Left forelimb (tissue), 1 donor: ENCODE results near the gene MAP3K15.

ENCODE experiments used
- DNase-seq: peaks from one replicate; pipeline ENCODE4 v3.0.0-alpha.2; 2018; ENCODE audit warnings: low spot score

The MAP3K15 gene, protein sequence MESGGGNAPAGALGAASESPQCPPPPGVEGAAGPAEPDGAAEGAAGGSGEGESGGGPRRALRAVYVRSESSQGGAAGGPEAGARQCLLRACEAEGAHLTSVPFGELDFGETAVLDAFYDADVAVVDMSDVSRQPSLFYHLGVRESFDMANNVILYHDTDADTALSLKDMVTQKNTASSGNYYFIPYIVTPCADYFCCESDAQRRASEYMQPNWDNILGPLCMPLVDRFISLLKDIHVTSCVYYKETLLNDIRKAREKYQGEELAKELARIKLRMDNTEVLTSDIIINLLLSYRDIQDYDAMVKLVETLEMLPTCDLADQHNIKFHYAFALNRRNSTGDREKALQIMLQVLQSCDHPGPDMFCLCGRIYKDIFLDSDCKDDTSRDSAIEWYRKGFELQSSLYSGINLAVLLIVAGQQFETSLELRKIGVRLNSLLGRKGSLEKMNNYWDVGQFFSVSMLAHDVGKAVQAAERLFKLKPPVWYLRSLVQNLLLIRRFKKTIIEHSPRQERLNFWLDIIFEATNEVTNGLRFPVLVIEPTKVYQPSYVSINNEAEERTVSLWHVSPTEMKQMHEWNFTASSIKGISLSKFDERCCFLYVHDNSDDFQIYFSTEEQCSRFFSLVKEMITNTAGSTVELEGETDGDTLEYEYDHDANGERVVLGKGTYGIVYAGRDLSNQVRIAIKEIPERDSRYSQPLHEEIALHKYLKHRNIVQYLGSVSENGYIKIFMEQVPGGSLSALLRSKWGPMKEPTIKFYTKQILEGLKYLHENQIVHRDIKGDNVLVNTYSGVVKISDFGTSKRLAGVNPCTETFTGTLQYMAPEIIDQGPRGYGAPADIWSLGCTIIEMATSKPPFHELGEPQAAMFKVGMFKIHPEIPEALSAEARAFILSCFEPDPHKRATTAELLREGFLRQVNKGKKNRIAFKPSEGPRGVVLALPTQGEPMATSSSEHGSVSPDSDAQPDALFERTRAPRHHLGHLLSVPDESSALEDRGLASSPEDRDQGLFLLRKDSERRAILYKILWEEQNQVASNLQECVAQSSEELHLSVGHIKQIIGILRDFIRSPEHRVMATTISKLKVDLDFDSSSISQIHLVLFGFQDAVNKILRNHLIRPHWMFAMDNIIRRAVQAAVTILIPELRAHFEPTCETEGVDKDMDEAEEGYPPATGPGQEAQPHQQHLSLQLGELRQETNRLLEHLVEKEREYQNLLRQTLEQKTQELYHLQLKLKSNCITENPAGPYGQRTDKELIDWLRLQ (N-terminal part only)

DNA sequence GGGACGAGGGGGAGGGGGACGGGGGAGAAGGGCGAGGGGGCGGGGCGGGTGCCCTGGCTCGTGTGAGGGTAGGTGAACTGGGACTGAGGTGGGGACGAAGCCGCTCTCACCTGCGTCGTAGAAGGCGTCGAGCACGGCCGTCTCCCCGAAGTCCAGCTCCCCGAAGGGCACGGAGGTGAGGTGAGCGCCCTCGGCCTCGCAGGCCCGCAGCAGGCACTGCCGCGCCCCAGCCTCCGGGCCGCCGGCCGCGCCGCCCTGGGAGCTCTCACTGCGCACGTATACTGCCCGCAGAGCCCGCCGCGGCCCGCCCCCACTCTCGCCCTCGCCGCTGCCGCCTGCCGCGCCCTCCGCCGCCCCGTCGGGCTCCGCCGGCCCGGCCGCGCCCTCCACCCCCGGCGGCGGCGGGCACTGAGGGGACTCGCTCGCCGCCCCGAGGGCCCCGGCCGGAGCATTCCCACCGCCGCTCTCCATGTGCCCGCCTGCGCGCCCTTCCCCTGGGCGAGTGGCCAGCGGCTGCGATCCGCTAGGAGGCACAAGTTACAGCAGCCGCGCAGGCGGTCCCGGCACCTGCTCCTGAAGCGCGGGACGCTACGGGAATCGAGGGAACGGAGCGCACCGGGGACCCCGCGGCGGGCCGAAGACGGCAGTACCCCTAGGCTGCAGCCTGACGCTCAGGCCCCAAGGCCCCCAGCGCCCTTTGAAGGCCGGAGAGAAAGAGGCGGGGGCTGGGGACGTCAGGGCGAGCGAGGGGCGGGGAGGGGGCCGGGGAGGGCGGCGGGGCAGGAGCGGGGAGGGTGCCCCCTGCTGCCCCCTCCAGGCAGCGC lies at the start of gene MAP3K15:
TSS of gene MAP3K15 (minus strand) at position 718 of the 824 bp plus-strand sequence. CDS start at position 471, 247 bp downstream.
- no peak for DNase-seq

DNA sequence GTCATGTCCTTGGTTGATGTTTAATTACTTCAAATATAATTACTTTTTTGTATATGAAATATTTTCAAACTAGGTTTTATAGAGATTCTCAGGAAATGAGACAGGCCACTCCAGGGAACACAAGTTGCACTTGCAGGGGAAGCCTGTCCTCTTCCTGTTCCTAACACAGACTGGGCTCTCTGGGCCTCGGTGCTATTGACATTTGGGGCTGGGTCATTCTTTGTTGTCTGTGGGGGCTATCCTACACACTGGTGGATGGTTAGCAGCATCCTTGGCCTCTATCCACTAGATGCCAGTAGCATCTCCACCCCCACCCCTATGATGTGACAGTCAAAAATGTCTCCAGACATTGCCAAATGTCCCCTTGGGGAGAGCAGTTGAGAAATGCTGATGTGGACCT lies 49.3 kb upstream of the MAP3K15 start:
- no peak for DNase-seq

DNA sequence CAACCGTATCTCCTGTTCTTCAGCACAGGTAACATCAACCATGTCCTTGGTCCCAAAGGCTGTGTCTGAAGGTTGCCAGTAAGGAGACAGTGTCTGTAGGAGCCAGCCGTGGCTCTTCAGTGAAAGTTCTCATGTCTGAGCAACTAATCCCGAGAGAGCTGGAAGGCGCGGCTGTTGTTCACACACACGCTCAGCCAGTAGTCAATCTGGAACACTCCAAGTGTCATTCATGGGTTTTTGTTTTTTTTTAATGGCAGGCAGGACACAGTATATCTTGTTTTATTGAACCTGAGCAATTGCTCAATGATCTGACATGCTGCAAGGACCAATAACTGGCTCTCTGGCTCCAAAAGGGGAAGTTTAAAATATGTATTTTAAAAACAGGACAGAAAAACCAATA lies 48.4 kb upstream of the MAP3K15 start:
- DNase-seq, result no peak

DNA sequence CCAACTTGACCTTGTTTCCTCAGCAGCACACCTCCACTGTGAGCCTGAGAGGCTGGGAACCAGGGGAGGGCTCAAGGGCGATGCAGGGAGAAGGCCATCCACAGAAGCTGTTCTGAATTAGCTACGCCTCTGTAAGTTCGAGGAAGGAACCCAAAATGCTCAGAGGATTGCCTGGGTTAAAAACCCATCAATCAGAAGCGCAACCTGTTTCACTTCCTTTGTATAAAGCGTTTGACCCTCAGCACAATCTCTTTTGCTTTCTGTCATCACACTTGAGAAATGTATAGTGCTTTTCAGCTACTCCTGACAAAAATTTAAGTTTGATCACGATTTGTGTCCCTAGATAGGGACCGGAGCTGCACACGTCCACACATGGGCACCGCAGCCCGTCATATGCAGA lies 48.0 kb upstream of the MAP3K15 start:
- DNase-seq, result no peak

DNA sequence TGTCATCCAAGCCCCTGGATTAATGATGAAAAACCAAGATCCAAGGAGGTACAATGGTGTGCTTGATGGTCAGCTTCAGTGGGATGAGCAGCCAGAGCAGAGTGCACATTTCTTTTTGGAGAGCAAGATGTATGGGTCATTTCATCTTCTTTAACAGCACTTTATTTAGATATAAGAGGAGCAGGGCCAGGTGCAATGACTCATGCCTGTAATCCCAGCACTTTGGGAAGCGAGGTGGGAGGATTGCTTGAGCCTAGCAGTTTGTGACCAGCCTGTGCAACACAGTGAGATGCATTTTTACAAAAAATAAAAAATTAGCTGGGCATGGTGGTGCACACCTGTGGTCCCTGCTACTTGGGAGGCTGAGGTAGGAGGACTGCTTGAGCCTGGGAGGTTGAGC lies 45.3 kb upstream of the MAP3K15 start:
- no peak for DNase-seq

DNA sequence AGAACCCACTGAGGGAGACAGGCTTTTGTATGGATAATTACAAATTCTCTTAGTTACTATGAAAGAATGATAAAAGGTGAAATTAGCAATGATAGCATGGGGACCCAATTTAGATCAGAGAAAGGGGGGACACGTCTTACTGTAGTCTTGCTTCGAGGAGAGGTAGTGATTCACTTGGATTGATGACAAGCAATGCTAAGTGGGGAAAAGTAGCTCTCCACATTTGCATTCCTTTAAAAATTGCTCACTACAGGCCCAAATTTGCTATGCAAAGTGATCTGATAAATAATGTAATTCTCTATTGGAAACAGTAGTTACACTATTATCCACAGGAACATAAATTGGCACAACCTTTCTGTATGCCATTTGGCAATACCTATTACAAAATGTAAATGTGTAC lies 42.5 kb upstream of the MAP3K15 start:
- DNase-seq, result no peak

DNA sequence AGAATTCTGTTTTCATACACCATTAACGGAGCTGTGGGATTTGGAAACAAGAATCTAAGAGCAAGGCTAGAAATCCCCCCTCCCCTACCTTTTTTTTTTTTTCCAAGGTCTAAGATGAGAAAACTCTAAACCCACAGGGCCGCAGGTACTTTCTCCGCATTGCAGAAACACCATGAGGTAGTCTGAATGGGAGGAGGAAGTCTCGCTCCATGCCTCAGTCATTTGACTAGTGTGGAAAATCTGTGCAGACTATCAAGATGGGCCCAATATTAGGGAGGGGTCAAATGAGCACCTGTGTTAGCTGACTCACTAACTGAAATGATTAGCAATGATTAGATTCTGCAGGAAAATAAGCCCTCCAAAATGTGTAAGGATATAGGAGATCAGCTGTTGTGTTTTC lies 40.9 kb upstream of the MAP3K15 start:
- DNase-seq, result no peak

DNA sequence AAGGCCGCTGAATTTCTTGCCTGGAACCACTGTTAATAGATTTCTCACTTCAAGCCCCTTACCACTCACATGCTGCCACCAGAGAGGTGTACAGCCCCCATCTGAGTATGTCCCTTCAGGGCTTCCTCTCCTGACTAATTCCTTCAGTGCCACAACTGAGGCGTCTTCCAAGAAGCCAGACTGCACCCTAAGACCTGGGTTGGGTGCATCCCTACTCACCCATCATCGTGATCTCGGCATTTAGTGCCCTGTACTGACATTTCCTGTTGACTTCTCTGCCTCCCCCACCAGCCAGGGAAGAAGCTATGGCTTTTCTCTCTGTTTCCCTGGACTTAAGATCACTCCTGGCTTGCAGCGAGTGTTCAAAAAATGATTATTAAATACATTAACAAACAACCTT lies 40.4 kb upstream of the MAP3K15 start:
- DNase-seq, result no peak

DNA sequence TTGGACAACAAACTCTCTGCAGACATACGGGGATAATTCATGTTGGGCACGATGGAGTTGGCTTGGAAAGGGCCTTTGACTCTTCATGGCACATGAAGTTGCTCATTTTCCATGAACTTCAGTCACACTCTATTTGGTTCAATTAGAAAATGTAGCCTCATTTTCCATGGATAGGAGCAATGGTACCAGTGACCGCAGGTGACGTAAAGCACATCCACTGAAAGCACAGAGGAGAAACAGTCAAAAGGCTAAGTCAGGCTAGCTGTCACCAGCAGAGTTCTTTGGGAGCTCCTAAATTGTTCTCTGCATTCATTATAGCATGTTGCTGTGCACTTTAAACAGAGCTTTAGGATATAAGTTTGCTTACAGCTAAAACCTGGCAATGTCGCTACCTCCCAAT lies 39.9 kb upstream of the MAP3K15 start:
- DNase-seq, result no peak

DNA sequence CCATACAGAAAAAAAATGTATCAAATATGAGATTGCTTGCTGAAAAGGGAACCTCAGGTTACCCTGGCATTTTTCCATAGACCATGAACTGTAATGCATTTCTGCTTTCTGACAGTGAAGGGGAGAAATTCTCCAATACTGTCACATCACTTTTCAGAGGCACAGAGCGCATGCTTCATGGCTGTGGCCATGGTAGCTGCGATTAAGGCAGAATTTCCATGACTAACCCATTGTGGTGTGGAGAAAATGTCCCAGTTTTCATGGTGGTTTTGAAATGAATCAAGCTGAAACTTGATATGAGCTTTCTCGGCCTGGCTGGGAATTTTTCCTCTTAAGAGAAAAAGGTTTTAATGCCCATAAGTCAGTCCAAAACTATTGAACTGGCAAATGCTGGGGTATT lies 39.5 kb upstream of the MAP3K15 start:
- no peak for DNase-seq

DNA sequence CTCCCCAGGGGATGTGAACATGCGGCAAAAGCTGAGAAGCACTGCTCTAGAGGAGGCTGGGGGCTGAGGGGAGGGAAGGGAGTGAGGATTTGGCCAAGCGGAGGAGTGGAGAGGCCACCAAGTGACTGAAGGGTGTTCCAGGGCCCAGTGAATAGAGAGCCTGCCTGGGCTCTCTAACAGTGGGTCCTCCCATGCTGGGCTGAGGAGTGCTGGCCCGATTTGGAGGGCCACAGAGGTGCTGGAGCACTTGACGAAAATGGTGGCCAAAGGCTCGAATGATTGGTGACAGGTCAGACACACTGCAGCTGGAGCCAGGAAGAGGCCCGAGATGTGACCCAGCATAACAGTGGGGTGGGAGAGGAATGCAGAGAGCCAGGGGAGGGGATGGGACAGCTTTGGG lies 37.5 kb upstream of the MAP3K15 start:
- DNase-seq, result no peak

DNA sequence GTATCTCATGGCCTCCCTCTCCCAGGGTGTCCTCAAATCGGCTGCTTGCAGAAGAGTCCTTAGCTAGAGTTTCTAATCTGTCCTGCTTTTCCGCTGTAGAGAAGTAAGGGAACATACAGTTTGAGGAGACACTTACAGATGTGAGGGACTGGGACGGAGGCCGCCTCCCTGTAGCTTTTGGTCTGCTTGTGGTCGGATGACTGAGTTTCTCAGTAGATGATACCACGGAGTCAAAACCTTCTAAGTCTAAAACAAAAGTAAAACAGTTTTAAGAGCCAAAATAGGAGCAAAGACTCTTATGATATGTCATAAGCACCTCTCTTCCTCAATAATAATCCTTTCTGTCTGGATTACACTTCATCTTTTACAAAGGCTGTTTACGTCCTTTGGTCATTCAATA lies 34.5 kb upstream of the MAP3K15 start:
- DNase-seq, result no peak

DNA sequence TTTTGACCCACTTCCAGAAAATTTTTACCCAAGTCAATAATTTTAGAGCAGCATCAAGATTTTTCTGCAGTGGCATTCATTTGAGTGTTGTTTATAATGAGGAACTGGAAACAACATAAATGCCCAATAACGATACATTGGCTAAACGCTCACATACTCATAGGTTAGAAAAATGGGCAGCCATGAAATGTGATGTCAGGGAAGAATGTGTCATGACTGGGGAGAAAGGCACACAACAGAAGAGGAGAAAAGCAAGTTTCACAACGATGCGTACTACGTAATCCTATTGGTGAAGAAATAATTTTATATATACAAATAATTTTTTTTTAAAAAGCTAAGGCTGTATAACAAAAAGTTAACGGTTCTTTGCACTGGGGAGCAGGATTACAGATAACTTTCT lies 33.6 kb upstream of the MAP3K15 start:
- DNase-seq, result no peak

DNA sequence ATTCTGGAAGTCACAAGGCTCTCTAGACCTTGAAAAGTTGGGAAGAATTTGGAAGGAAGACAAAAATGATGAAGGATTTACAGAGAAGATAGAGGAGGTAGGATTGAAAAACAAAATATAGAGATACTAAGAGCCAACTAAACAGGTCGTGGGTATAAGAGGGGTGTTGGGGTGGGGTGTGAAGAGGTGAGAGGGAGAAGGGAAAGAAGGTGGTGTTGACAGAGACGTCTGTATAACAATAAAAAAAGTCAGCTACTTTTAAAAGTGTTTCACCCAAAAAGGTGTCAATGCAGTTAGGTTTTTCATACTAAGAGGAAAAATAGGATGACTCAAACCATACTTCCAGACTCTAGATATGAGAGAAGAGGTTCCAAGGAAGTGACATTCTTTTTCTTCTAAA lies 33.0 kb upstream of the MAP3K15 start:
- DNase-seq, result no peak

DNA sequence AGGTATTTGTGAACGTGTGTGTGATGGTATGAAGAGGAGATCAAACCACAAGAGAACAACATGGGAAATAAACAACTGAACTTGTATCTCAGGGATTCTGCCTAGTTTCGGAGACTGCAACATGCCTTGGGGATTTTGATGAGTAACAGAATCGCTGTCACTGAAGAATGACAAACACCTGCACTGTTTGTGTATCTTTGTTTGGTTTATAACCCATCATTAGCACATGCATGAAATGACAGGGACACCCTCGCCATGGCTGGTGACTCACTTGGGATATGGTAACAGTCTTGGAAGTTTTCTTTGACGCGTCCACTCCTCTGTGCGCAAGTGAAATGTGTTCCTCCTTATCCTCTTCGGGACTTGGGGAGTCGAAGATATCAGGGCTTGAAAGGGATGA lies 30.3 kb upstream of the MAP3K15 start:
- DNase-seq, result no peak

DNA sequence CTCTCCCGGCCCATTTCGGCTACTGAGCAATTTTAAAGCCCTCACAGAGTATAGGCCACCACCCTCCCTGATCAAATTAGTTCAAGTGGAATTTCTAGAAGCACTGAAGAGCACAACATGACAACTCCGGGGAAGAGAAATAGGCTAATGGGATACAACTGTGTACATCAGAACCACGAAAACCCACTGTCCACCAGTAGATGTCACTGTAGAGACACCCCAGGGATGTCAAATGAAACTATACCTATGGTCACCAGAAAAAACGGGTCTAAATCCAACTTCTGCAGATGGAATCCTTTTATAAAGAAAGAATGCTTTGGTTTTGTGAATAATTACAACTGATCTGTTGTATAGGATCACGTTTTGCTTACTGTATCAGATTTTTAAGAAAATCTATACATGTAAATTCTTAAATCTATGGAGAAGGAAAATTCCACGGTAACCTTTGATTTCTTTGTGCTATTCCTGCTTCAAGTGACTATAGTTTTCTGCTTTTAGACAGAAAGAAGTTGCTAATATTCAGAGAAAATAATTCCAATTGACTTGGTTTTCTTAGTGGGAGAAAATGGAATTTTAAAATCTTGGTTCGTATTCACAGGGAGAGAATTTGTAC lies 29.5 kb upstream of the MAP3K15 start:
- no peak for DNase-seq

DNA sequence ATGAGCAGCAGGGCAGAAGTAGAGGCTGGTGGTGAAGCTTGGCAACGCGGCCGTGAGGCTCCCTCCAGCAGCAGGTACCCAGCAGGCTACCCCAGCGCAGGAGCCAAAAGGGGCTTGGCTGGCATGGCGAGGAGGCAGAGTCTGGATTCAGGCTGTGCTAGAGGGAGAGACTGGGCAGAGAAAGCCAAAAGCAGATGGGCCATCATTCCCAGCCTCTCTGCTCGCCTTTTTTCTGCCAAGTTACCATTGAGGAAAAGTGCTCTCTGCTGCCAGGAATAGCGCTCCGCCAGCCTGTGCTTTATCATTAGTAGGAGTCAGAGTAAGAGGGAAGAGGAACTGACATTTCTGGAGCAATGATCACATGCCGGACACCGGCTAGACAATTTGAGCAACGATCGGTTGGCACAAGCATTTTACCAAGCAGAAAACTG lies 28.7 kb upstream of the MAP3K15 start:
- no peak for DNase-seq

DNA sequence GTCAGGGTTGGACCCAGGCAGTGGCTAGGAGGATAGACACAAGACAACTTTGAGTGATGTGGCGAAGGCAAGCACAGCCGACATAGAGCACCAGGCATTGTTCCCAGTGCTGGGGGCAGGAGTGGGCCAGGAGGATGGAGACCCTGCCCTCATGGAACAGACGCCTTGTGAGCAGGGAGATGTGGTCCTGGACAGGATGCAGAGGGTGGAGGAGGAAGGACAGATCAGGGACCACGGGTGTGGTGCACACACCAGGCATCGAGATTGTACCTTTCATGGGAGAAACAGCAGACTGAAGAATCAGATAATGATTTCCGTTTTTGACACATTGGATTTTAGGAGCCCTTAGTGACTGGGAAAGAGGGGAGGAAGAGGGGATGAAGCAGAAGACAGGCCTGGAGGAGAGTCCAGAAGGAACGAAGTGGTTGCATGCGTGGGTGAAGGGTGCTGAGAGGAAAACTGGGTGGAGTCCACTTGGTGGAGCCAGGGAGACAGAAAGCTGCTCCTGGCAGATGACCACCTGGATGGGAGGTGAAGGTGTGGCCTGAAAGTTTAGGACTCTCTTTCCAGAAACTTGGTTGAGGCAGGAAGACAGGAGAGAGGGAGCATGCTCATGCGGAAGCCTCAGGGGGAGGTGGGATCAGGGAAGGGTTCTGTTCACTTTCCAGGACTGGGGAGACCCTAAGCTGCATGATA lies 27.9 kb upstream of the MAP3K15 start:
- DNase-seq, result no peak

DNA sequence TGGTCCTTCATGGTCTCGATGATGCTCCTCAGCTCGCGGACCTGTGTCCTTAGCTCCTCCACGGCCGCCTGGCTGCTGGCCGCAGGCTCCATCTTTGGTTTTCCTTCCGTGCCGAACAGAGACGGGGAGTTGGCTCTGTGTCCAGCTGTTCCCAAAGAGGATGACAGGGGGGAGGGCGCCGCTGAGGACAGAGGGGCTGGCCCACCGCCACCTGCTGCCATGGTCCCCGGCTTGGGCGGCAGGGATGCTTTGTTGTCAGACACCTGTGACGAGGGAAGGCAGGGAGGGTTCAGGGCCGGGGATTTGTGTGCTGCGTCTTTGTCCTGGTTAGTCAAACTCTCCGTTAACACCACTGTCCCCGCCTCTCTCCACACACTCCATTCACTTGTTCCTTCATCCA lies 26.6 kb upstream of the MAP3K15 start:
- no peak for DNase-seq

DNA sequence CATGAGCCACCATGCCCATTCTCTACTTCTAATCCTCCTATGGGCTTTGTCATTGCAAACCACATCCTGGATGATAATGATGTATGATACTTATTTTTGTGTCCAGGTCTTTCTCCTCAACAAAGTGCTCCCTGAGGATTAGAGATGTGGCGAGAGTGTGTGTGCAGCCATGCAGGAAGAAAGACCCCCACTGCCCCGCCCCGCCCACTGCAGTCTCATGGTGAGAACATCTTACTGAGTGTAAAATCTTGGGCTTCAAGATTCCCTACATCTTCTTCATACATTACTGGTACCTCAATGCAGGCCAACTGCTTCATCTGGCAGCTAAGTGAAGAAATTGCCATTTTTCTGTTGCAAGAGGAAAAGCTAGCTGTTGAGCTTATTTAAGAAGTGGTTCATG lies 25.9 kb upstream of the MAP3K15 start:
- DNase-seq, result no peak

DNA sequence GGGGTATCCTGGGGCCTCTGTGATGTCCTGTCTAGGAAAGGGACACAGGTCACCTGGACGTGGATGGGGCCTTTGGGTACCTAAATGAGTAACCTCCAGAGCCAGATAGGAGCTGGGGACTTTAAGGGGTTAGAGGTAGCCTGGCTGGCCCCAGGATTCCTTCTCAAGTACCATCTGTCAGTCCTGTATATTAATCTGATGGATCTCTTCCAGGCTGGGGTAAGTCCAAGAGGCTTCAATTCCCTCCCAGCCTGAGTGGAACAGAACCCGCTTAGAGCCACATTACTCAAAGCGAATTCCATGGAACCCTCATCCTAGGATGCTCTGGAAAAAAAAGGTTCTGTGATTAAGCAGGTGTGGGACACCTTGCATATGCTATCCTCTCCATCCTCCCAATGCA lies 24.8 kb upstream of the MAP3K15 start:
- no peak for DNase-seq
